Heart left ventricle (tissue), 16 donors: ENCODE results near the gene PREPL. TPM values are rescaled to one million over a fixed set of nuclear protein-coding genes. Genes with fewer than 3 reads are reported as not detected.

ENCODE experiments used
- ATAC-seq, 4 donors: fragments of 200-7000 bp; cut with Tn5 transposase; one replicate each; pipeline ENCODE4 v1.9.1; 2020 to 2022; ENCODE audit warnings: moderate library complexity in 4 of 4, mild to moderate bottlenecking in 3 of 4, moderate number of reproducible peaks in 1 of 4
- DNase-seq, 5 donors: peaks; one replicate each; pipeline ENCODE4 v3.0.0-alpha.2; 2020
- H3K27ac ChIP-seq, 12 donors: fragments of 200-600 bp; sonication (generic) in 4 of 12; one replicate each; pipeline versions ENCODE4 v1.5.0 to v1.8.0; 2016 to 2022; ENCODE audit warnings: mild to moderate bottlenecking in 2 of 12
- H3K27me3 ChIP-seq, 9 donors: fragments of 200-600 bp; sonication (generic) in 2 of 9; one replicate each; pipeline versions ENCODE4 v1.5.1 to v1.8.0; 2016 to 2022; ENCODE audit warnings: mild to moderate bottlenecking in 3 of 9
- H3K36me3 ChIP-seq, 9 donors: fragments of 200-600 bp; sonication (generic) in 2 of 9; one replicate each; pipeline versions ENCODE4 v1.5.0 to v1.8.0; 2018 to 2022; ENCODE audit warnings: mild to moderate bottlenecking in 2 of 9
- H3K4me1 ChIP-seq, 12 donors: fragments of 200-600 bp; sonication (generic) in 4 of 12; one replicate each; pipeline versions ENCODE4 v1.5.0 to v1.8.0; 2016 to 2022; ENCODE audit warnings: mild to moderate bottlenecking in 3 of 12
- H3K4me3 ChIP-seq, 12 donors: fragments of 200-600 bp; sonication (generic) in 4 of 12; one replicate each; pipeline versions ENCODE4 v1.5.0 to v1.8.0; 2017 to 2022; ENCODE audit warnings: mild to moderate bottlenecking in 9 of 12, moderate library complexity in 4 of 12
- H3K9me3 ChIP-seq, 12 donors: fragments of 200-600 bp; sonication (generic) in 4 of 12; one replicate each; pipeline versions ENCODE4 v1.5.0 to v1.8.0; 2016 to 2022; ENCODE audit warnings: mild to moderate bottlenecking in 1 of 12
- POLR2A ChIP-seq, 2 donors: fragments of 450-650 bp; IDR thresholded peaks; one replicate each; pipeline ENCODE4 v1.6.1; 2017; ENCODE audit warnings: antibody characterized with exemption in 2 of 2, mild to moderate bottlenecking in 2 of 2, moderate library complexity in 2 of 2
- WGBS, 4 donors: extraction: QIAGEN DNeasy Blood & Tissue Kit in 2 of 4; methylation state at CpG; one replicate each; pipeline versions ENCODE4 v1.1.5 to v1.1.7; 2013 to 2018; 5-methylcytosine and 5-hydroxymethylcytosine counted together
- intact Hi-C, 10 donors: fragments of 100-400 bp; cut with DNase I; formaldehyde crosslinking; loops; one replicate each; pipeline versions ENCODE4 v1.11.1 to v1.14.2; 2022
- polyA plus RNA-seq, 2 donors: library from polyadenylated mRNA; stranded (reverse); fragments of 200-250 nt; gene quantifications; one replicate each; pipeline ENCODE4 v1.2.3, GENCODE V29; 2013
- total RNA-seq, 9 donors: library from RNA; depleted of rRNA in 2 of 9; stranded (reverse); fragments of >200 nt in 2 of 9; fragmentation: NEBNext Ultra II Directional in 3 of 9; extraction: Animal tissue kit (Norgen Biotek cat#: 25700) in 3 of 9; gene quantifications; one replicate each; pipeline versions ENCODE4 v1.1.0 to v1.2.4, GENCODE V29; 2016 to 2023
- TF ChIP-seq, protein P1 (sequence below), 12 donors: fragments of 200-600 bp; sonication (generic) in 4 of 12; IDR thresholded peaks; one replicate each; pipeline versions ENCODE4 v1.5.0 to v1.8.0; 2018 to 2022; ENCODE audit warnings: antibody characterized with exemption in 12 of 12, mild to moderate bottlenecking in 5 of 12
- donor health status: ischemic (EF 13 %, LVEDD 7.1; RV severe dilation, severe dysfunction).
- donor health status: healthy with polysubstance abuse.
- donor health status: DM: no; HTN: yes; CAD: no.
- donor health status: DM: no; HTN: no; CAD: no.
- donor health status: ischemic (EF 25% LVEDD 6.9; RV normal size, moderate dysfunction).
- donor health status: ischemic (EF 25% LVEDD 5.7; RV mildly dilated, moderate dysfunction).
- donor health status: healthy.
- donor health status: DM: yes; HTN: yes; CAD: no.
- donor health status: ischemic (EF 35%, LVEDD 5.7; RV mildly dilated, moderate dysfunction).
- donor health status: nonischemic (EF 11% LVEDD 7.7; RV severe dilation, severe dysfunction).
- donor health status: DM: yes; HTN: yes; CAD: no.
- donor health status: PGD.
- donor health status: ischemic (EF 29% LVEDD 5.4; RV normal size, mild dysfunction).
- donor health status: nonischemic (EF 23%, LVEDD 6.1; RV moderate dilation, normal function).

PREPL gene
- total and polyA plus RNA-seq, 11 donors, result 10.7 to 120 (median 72.0) TPM

GRCh38 chr2:44295633-44296359, 65.5 kb downstream of the PREPL start:
- WGBS, 4 donors, result 86 to 88% (median 87%) methylated on average over 8 of the region's 8 CpGs
- intact Hi-C loops, result loop anchor here in 5 of 10 donors (10.0 kb wide), 3 partner anchors 51 to 251 kb away; no protein-coding TSS in a partner anchor
- H3K27ac ChIP-seq, result no peak overlapping the region

GRCh38 chr2:44295113-44295512, 66.2 kb downstream of the PREPL start:
- H3K27ac ChIP-seq, result no peak overlapping the region
- H3K9me3 ChIP-seq, result no peaks in the 10 kb centered on the region
- no peaks in the 10 kb centered on the region for H3K27me3 ChIP-seq
- ATAC-seq (no peak), DNase-seq (no peak)
- WGBS, 4 donors, result 66 to 87% (median 83%) methylated on average over 5 of the region's 5 CpGs
- intact Hi-C loops, result loop anchor here in 5 of 10 donors (10.0 kb wide), 3 partner anchors 50 to 250 kb away; no protein-coding TSS in a partner anchor
- TF ChIP-seq, protein P1, sequence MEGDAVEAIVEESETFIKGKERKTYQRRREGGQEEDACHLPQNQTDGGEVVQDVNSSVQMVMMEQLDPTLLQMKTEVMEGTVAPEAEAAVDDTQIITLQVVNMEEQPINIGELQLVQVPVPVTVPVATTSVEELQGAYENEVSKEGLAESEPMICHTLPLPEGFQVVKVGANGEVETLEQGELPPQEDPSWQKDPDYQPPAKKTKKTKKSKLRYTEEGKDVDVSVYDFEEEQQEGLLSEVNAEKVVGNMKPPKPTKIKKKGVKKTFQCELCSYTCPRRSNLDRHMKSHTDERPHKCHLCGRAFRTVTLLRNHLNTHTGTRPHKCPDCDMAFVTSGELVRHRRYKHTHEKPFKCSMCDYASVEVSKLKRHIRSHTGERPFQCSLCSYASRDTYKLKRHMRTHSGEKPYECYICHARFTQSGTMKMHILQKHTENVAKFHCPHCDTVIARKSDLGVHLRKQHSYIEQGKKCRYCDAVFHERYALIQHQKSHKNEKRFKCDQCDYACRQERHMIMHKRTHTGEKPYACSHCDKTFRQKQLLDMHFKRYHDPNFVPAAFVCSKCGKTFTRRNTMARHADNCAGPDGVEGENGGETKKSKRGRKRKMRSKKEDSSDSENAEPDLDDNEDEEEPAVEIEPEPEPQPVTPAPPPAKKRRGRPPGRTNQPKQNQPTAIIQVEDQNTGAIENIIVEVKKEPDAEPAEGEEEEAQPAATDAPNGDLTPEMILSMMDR (IDR thresholded peaks at IDR 0.05), result no peak
- no peak for TF ChIP-seq POLR2A (IDR thresholded peaks at IDR 0.05)
- H3K4me1 ChIP-seq, result peaks cover 0 to 9% (median 0%) of the 10 kb centered on the region in 12 donors
- no peak overlapping the region for H3K4me3 ChIP-seq
- no peaks in the 10 kb centered on the region for H3K36me3 ChIP-seq

More at GRCh38 chr2:44295633-44296359, 65.5 kb downstream of the PREPL start:
- DNase-seq (no peak), ATAC-seq (no peak)
- no peak for TF ChIP-seq POLR2A (IDR thresholded peaks at IDR 0.05)
- TF ChIP-seq, protein P1 (IDR thresholded peaks at IDR 0.05), result peak in 1 of 12 donors; percentile 7
- Histone ChIP-seq H3K4me1 (peaks cover 0 to 9% (median 0%) of the 10 kb centered on the region in 12 donors), H3K27me3 (no peaks in the 10 kb centered on the region), H3K4me3 (no peak overlapping the region), H3K36me3 (no peaks in the 10 kb centered on the region), H3K9me3 (no peaks in the 10 kb centered on the region)

DNA sequence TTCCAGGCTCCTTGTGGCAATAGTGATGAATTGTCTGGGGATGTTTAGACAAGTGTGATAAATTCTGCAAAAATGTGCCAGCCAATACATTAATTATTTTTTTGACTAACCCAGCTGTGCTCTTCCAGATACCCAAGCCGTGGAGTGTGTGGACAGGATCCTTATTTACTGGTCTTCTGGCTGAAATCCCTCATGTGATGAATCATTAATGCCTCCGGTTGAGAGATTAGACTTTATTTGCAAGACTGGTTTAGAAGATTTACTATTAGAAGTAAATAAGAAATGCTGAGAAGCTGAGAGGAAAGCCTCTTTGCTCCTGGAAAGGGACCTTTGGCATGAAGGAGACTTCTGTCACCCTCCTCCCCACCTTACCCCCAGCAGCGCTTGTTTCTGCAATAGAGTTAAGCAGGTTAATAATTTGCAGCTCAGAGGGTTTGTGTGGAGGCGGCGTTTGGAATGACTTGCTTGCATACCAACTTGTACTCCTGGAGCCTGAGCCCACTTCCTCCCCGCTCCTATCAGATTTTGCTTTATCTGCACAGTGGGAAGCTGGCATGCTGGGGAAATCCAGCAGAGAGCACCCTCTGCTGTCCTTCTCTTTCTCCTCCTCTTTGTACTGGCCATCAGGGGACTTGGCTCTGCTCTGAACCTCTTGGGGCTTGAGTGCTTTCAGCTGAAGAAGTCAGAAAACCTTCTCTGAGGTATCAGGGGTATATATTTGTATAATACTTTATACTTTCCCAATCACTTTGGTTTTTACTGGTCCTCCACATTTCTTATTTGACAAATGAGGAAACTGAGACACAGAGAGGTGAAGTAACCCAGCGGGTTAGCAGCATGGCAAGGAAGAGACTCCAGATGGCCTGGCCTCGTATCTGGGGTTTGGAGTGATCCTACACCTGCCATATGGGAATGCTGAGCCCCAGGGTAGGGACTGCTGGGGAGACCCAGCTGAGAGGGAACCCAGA, 69.7 kb downstream of the PREPL start:
- H3K27ac ChIP-seq, result no peak overlapping the region
- H3K4me1 ChIP-seq, result peaks cover 0 to 9% (median 0%) of the 10 kb centered on the region in 12 donors
- H3K36me3 ChIP-seq, result no peaks in the 10 kb centered on the region
- DNase-seq, result peak in 1 of 5 donors; percentile 7
- intact Hi-C loops, result loop anchor here in 8 of 10 donors (5.0 to 10.0 kb wide), 5 partner anchors 47 to 249 kb away; no protein-coding TSS in a partner anchor
- ATAC-seq, result peak in 3 of 4 donors; percentile 61 to 68 (median 66)
- no peaks in the 10 kb centered on the region for H3K9me3 ChIP-seq
- H3K27me3 ChIP-seq, result no peaks in the 10 kb centered on the region
- WGBS, 4 donors, result 41 to 51% (median 45%) methylated on average over 8 of the region's 8 CpGs
- H3K4me3 ChIP-seq, result no peak overlapping the region
- no peak for TF ChIP-seq POLR2A (IDR thresholded peaks at IDR 0.05)
- TF ChIP-seq, protein P1 (IDR thresholded peaks at IDR 0.05), result peak; percentile 10 to 56 (median 38)
